ENCODE data around the gene LMNA.
"Not testable (repeated sequence)": the region's sequence is repeated elsewhere in the genome, so short reads cannot be mapped to it uniquely, and the experiment has no call there.

Gene LMNA

GRCh38 chr1:156160000-156160742 lies 45.7 kb downstream of the LMNA start:
- no peak for DNase-seq

GRCh38 chr1:156160743-156161171 lies 46.2 kb downstream of the LMNA start:
- DNase-seq = peak in 51 of 56 donors; percentile 19 to 92 (median 53)

- DNase-seq = no peak
These were observed 48.0 kb downstream of the LMNA start for GRCh38 chr1:156162430-156163037.

GRCh38 chr1:156163712-156164111 lies 49.2 kb downstream of the LMNA start:
- DNase-seq = no peak

- no peak for DNase-seq
These were observed 49.8 kb downstream of the LMNA start for GRCh38 chr1:156164125-156164831.

- no peak for DNase-seq
These were observed 50.6 kb downstream of the LMNA start for GRCh38 chr1:156165083-156165482.

GRCh38 chr1:156167536-156167935 lies 53.0 kb downstream of the LMNA start:
- DNase-seq = no peak

GRCh38 chr1:156172696-156173470 lies 58.4 kb downstream of the LMNA start:
- DNase-seq = no peak

GRCh38 chr1:156176610-156177210 lies 62.2 kb downstream of the LMNA start:
- no peak for DNase-seq

GRCh38 chr1:156177919-156178654 lies 63.6 kb downstream of the LMNA start:
- DNase-seq = peak in 7 of 56 donors; percentile 17 to 37 (median 21)

- no peak for DNase-seq
These were observed 66.0 kb downstream of the LMNA start for GRCh38 chr1:156180471-156180870.

GRCh38 chr1:156181391-156181924 lies 66.9 kb downstream of the LMNA start:
- not testable (repeated sequence) for DNase-seq

- not testable (repeated sequence) for DNase-seq
These were observed 67.7 kb downstream of the LMNA start for GRCh38 chr1:156182010-156182779.

GRCh38 chr1:156186347-156187177 lies 72.1 kb downstream of the LMNA start:
- not testable (repeated sequence) for DNase-seq
